Measurements from ENCODE around the gene DGKI.

The DGKI gene

DNA sequence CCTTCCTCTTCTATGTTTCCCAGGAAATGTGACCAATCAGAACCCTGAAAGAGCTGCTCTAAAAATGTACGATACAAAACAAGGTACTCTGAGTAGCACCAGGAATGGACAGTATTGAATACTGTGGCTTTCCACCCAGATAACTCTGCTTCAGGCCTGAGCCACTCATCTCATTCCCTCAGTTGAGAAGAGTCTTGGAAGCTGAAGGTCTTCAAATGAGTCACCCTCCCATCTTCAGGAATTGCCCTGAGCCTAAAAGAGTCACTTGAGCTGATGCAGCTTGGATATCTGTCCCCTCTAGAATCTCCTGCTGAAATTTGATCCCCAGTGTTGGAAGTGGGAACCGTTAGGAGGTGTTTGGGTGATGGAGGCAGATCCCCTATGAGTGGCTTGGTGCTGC, 210.4 kb downstream of the DGKI start:
- DNase-seq, result no peak

DNA sequence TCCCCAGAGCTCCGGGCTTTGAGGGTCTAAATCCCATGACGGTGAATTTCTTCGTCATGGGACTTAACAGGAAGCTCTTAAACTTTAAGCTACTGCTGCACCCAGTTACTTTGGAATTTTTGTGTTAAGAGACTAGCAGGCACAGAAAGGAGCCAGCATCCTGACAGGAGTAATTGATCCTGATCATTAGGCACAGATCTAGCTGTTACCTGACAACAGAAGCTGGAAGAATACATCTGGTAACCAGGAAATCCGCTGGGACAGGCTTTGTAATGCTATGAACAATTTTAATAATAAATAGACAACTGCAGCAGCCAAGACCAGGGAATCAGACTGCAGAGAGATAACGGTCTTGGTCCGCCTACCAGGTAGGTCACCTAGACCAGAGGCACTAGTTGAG, 210.9 kb downstream of the DGKI start:
- DNase-seq, result no peak

DNA sequence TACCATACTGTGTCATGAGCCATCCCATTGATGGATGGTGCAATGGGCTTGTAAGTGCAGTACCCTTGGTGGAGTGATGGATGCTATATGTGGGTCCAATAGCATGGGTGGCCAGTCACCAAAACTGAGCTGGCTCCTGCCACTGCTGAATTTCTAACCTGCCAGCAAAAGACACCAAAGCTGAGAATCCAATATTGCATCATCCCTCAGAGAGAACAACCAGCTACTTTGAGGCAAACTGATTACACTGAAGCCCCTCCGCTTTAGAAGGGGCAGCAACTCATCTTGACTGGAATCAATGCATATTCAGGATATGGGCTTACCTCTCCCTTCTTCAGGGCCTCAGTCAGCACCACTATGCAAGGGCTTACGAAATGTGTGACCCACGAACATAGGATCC, 211.6 kb downstream of the DGKI start:
- DNase-seq, result no peak

DNA sequence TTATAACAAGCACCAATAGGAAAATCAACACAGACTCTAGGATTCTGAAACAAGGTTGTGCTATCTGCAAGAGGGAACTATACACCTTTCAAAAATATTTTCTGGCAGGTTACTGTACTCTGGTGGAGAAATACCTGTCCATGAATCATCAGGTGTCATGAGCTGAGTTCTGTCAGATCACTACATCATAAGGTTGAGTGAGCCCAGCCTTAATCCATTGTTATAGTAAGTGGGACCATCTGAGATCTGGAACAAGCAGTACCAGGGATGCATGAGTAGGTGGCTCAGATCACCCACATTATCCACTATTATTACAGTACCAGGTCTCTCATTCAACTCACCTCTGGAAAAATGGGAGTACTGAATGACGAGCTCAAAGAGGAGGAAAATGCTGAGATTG, 212.4 kb downstream of the DGKI start:
- DNase-seq, result no peak

DNA sequence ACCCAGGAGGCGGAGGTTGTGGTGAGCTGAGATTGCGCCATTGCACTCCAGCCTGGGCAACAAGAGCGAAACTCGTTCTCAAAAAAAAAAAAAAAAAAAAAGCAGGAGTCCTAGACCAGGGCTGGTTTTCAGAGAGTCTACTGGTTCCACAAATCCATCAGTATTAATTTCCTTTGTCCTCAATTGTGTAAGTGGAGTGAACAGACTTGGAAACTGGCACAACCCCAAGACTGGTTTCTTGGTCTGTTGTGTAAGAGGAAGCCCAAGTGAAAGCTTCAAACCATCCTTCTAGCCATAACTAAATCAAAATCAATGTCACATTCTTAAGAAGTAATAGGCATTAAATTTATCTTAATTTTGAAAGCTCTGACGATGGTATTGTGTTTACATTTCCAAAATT, 213.6 kb downstream of the DGKI start:
- peak; percentile 61 for DNase-seq

DNA sequence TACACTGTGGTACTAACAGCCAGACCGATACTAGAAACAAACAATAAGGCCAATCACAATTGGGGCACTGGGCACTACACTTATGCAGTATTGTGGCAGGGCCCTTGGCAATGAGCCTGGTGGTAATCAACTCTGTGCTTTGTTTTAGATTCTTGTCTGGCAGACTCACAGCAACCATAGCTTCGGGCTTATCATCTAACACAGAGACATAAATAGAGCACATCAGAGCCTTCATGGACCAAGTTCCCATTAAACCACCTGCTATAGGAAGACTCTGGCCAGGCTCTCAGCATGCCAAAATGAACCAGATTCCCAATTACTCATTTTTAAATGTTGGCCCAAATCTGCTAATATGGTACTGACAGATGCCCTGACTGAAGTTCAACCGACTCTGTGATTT, 218.6 kb downstream of the DGKI start:
- DNase-seq, result no peak

DNA sequence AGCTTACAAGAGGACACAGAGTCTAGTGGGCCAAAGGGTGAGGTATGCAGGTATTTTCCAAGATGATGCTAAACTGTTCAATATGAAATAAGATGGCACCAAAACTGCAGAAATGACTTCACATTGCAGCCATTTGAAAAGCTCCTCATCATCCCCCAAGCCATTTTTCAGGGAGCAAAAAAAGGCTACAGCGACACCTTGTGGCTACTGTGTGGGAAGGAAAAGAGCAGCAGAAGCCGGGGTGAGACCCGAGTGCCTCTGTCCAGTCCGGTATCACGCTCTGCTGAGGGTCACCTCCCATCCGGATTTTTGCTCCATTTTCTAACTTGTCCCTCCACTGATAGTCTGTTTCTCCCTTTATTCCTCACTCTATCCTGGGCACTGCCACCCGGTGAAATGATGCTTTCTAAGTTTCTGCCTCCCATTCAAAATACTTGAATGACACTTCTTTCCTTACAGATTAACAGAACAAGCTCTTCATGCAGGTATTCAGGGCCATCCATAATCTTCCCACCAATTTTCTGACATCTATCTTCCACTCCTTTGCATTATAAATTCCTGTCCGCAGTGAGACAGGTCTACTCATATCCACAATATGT, 220.2 kb downstream of the DGKI start:
- DNase-seq, result peak; percentile 27

DNA sequence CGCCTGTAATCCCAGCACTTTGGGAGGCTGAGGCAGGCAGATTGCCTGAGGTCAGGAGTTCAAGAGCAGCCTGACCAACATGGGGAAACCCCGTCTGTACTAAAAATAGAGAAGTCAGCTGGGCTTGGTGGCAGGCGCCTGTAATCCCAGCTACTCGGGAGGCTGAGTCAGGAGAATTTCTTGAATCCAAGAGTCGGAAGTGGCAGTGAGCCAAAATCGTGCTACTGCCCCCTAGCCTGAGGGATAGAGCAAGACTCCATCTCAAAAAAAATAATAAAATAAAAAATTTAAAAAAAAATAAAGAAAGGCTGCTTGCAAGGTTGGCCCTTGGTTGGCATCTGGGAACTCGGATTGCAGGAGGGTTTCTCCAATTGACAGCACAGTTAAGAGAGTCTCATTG, 221.6 kb downstream of the DGKI start:
- DNase-seq, result no peak

DNA sequence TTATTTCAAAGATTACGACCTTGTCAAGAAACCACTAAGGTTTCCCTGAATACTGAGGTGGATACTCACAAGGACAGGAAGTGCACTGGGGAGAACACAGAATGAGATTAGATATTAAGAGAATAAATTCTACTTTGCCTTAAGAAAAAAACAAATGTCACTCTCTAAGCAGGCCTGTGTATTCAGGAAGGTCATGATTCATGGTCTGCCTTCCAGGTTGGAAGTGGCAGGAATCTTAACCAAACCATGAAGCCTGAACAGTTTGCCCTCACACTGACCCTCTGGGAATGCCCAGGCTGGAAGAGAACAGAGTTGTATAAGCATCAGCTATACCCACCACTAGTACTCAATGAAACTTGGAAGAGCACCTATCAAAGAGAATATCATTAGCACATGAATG, 227.6 kb downstream of the DGKI start:
- no peak for DNase-seq

DNA sequence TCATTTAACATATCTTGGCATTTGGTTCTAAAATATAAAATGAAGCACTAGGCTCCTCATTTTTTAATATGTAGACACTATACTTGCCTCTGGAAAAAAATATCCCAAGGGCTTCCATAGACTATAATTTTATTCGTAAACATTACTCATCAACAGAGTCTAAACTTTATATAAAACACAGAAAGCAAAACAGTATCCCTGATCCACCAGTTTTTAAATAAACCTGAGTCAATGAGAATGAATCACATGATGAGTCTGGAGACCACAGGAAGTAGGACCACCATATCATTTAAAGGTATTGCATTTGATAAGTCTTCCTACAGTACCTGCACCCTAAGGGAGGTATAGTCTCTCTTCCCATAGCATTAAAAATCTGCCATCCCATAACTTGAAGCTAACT, 228.0 kb downstream of the DGKI start:
- DNase-seq, result no peak

DNA sequence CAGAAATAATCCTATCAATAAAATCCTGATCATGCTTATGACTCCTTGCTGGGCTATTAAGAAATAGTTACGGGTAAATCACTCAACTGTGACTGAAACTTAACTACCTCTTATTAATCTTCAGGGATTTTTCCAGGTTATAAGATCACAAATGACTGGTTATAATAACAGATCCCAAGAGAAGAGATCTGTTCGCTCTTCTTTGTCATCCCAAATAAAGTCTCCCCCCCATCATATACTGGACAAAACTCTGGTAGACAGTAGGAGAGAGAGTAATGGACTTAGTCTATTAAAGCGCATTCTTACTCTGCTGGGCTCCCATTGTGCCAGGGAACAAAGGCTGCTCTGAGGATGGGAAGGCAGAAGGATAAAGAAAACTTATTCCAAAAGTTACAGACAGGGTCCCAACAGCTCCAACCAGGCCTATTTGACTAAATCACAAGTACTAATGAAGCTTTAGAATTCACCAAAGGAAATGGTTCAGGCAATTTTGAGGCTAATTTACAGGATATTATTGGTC, 233.7 kb downstream of the DGKI start:
- DNase-seq, result no peak

DNA sequence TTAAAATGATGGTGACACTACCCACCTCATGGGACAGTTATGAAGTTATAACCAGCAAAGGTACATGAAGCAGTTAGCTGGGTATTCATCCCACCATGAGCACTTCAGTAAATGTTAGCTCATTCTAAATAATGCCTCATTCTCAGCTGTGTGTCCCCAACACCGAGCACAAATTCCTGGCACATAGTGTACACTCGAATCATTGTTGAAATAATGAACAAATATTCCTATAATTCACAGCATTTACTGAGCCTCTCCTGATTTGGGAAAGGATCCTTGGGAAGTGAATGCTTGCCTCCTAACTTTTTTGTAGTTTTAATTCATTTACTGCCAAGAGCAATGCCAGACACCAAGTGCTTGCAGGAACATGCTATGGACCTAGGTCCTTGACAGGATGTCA, 235.2 kb downstream of the DGKI start:
- no peak for DNase-seq

DNA sequence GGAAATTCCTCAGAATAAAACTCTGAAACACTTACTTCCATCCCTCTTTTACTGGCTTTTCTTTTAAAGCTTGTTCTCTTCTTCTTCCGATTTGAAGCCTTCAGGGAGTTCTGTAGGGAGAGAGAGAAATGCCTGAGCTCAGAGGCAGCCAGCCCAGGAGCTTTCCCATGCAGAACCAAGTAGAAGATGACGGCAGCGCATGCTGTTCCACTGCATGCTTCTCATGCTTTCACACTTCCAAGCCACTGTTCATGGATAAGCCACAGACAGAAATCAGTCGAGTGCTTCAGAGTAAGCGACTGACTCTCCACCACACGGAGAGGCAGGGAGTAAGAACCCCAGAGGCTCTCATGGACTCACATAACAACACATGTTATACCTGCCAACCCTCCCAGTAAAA, 237.3 kb downstream of the DGKI start:
- no peak for DNase-seq

DNA sequence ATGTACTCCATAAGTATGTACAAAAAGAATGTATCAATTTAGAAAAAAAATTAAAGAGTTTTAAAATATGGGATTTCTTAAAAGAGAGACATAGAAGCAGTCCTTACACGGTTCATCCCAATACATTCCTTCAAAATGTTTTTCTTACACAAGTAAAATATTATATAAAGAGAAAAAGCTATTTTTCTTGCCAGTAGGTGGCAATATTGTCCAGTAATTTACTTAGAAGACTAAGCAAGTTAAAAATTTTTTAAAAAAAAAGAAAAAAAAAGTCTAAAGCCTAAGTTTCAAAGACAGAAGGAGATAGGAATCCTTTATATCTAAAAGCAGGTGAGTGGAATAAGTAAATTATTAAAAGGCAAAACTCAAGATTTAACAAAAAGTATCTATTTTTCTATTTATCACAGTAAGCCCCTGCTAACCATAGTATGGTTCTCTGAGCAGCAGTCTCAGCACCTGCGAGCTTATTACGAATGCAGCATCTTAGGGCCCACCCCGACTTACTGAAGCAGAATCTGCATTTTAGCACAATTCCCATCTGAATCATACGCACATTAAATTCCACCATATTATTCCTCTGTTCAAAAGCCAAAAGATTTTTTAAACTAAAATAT, 240.6 kb downstream of the DGKI start:
- DNase-seq, result peak; percentile 29

DNA sequence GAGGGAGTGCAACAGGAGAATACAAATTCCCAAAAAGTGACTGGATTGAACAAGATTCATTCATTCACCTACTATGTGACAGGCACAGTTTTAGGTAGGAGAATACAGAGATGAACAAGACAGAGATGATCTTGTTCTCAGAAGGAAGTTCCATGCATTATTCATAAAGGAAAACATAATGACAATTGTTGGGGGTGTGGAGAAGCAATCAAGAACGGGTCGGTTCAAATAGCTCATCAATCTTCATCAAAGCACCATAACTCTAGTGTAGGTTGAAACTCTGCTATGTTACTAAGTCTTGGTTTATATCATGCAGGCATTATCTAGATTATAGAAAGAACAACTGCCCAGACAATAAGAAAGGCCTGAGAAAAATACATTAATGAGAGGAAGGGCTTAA, 243.7 kb downstream of the DGKI start:
- DNase-seq, result no peak

DNA sequence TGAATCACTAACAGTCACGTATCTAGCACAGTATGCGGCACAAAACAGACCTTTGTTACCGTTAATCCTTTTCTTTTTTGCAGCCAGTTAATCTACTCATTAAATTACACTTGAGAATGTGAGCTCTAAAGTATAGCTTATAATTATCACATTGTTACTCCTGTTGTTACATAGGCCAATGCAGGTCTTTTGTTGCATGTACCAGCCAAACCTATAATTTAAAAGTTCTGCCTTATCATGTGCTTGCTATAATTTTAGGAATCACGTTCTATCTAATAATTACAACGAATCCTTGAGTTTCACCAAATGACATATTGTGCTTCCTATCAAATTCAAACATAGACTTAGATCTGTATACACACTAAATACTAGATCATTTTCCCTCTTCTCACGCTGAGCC, 245.1 kb downstream of the DGKI start:
- no peak for DNase-seq

DNA sequence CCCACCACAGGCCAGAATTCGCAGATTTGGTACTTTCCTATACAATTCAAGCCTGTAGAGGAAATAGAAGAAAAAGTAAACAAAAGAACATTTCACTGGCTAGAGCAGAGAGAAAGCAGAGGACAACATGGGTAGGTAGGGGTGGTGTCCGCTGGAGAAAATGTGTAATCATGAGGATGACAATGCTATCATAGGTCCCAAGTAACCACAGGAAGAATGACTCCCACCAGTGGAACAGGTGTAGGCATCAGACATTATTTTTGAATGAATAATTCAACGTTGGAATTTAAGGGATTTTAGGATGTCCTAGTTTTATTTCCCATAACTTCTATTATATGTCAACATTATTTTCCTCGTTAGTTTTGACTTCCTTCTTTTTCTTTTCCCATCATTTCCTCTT, 248.9 kb downstream of the DGKI start:
- DNase-seq, result no peak

DNA sequence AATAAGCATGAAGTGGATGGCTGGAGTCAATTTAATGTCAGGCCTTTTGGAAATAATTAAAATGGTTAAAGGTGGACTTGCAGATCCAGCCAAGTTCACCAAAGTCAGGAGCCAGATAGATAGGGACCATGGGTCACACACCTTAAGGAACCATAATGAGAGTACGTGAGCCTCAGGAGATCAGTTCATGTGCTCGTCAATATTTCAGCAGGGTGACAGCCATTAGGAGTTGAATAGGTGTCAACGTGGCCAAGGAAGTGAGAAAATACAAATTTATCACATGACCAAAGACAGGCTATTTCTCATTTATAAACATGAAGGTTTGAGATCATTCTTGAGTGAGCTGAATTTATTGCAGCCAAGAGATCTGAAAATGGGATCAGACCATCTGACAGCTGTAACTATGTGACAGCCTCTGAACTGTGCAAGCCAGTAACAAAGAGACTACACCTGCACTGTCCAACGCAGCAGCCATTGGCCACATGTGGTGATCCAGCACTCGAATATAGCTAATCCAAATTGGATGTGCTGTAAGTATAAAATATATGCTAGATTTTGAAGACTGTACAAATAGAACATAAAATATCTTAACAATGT, 253.6 kb downstream of the DGKI start:
- DNase-seq, result no peak

DNA sequence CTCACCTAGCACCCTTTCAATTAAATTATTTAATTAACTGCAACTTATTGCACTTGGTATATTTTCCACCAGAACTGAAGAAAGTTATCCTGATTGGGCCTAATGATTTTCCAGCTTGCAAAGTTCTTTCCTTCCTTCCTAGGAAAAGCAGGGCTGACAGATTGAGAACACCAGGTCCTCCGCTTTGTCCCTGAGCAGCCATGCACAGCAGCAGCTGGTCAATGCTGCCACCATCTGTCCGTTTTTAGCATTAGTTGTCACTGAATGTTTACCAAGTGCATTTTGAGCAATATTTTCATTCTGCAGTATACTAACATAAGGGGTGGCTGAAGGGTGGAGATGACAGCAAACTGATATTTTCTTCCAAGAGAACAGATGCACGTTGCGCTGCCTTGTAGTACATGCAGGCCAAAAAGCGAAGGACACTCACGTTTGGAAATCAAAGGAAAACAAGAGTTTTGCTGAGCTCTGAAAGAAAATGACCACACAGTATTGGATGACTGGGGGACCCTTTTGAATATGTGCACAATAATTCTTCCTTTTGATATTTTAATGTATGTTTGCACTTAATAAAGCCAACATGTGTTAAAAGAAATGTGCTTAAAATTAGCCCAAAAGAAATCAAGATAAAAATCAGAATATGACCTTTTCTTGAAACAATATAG, 254.4 kb downstream of the DGKI start:
- peak; percentile 5 for DNase-seq

DNA sequence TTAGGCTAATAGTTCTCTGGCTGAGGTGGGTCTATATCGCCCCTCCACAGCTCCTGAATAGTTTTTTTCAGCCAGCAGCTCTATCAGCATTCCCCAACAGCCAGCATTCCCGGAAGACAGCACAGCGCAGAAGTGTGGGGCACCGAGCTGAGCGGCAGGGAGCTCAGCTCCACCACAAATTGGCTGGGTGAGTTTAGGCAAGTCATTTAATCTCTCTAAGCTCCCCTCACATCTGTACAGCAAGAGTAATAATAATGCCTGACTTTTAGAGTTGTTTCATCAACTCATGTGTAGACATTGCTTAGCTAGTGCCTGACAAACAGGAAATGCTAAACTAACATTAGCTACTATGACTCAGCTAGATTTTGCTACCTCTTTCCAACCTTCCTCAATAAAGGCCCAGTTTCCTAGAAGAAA, 255.3 kb downstream of the DGKI start:
- DNase-seq, result peak; percentile 46

DNA sequence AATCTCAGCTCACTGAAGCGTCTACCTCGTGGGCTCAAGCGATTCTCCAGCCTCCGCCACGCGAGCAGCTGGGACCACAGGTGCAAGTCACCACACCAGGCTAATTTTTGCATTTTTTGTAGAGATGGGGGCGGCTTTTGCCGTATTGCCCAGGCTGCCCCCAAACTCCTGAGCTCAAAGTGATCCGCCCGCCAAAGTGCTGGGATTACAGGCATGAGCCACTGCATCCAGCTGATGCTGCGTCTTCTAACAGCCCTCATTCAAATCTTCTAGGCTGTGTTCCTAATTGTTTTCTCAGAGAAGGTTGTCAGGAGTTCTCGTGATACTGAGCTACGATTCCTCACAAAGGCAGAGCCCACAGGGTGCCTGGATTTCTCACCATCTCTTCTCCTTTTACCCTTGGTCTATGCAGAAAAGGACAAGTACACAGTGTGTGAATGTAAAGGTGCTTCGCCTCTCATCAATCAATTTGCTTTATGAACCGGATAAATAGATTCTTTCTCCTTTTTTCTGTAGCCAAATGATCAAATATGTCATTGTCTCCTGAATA, 255.9 kb downstream of the DGKI start:
- no peak for DNase-seq

DNA sequence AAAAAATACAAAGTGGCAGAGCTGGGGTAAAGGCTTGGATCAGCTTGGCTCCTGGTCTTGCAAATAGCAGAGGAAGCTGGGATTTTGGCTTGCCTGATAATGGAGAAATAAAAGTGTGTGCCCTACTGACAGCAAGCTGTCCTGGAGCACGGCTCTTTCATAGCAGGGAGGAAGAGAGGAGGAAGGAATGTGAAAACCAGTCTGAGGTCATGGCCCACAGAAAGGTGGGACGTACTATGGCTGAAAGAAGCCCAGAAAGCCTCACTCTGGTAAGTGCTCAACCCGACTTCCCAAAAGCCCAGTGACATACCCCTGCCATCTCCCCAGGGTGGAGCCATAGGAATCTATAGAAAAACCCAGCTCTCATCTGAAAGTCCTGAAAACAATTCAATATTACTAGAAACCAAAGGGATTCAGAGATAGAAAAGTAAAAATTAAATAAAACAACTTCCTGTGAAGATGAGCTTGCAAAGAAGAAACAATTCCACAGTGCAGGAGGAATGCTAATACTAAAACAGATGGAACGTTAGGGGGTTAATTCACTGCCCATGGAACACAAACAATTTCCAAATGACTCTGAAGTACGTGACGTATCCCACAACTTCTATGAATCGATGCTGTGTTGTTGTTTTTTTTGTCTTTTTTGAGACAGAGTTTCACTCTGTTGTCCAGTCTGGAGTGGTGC, 256.6 kb downstream of the DGKI start:
- no peak for DNase-seq

DNA sequence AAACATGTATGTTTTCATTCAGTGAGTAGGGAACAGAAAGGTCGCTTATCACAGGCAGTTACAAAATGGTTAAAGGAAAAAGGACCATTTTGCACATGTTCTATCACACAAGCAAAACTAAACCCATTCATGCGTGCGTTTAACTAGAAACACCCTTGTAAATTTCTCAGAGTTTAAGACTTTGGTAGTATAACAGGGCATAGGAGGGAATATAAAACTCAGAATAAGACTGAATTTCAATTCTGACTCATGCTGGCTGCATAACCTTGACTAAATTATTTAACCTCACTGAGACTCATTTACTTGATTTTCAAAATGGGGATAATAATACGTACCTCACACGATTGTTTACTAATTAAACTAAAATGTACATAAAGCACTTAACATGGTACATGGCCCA, 259.4 kb downstream of the DGKI start:
- DNase-seq, result no peak

Data from MV-4-11 (cell line).